ENCODE measurements around the gene TMEM245.
"Not testable (repeated sequence)": the region's sequence is repeated elsewhere in the genome, so short reads cannot be mapped to it uniquely, and the experiment has no call there.

Gene TMEM245

GRCh38 chr9:109132567-109133021 lies 12.8 kb upstream of the TMEM245 start:
- no peak for DNase-seq

- DNase-seq, result no peak
Measured at GRCh38 chr9:109129470-109130197, 9.9 kb upstream of the TMEM245 start.

GRCh38 chr9:109126671-109127070 lies 6.9 kb upstream of the TMEM245 start:
- not testable (repeated sequence) for DNase-seq

- no peak for DNase-seq
Measured at GRCh38 chr9:109124121-109124520, 4.4 kb upstream of the TMEM245 start.

- DNase-seq, result no peak
Measured at GRCh38 chr9:109122726-109123621, 3.2 kb upstream of the TMEM245 start.

GRCh38 chr9:109121232-109121796 lies 1.6 kb upstream of the TMEM245 start:
- DNase-seq, result no peak

GRCh38 chr9:109120204-109120789 lies 550 bp upstream of the TMEM245 start:
- no peak for DNase-seq

GRCh38 chr9:109118808-109119438 lies 824 bp downstream of the TMEM245 start:
- DNase-seq, result no peak

- DNase-seq, result no peak
Measured at GRCh38 chr9:109117856-109118807, 1.6 kb downstream of the TMEM245 start.

GRCh38 chr9:109115931-109116526 lies 3.7 kb downstream of the TMEM245 start:
- no peak for DNase-seq

- DNase-seq, result no peak
Measured at GRCh38 chr9:109114670-109115069, 5.1 kb downstream of the TMEM245 start.

- DNase-seq, result no peak
Measured at GRCh38 chr9:109113892-109114609, 5.7 kb downstream of the TMEM245 start.

GRCh38 chr9:109113254-109113653 lies 6.5 kb downstream of the TMEM245 start:
- no peak for DNase-seq

- DNase-seq, result no peak
Measured at GRCh38 chr9:109110329-109111021, 9.3 kb downstream of the TMEM245 start.

GRCh38 chr9:109109967-109110328 lies 9.8 kb downstream of the TMEM245 start:
- no peak for DNase-seq

GRCh38 chr9:109108318-109108717 lies 11.4 kb downstream of the TMEM245 start:
- no peak for DNase-seq

GRCh38 chr9:109107402-109108240 lies 12.1 kb downstream of the TMEM245 start:
- DNase-seq, result no peak

- DNase-seq, result no peak
Measured at GRCh38 chr9:109101810-109102209, 17.9 kb downstream of the TMEM245 start.

- DNase-seq, result no peak
Measured at GRCh38 chr9:109101202-109101595, 18.5 kb downstream of the TMEM245 start.

All from cortex of kidney (tissue), 1 donor.